Fibroblast of lung (primary cell): ENCODE measurements around the gene NOL9. TPM values are rescaled to one million over a fixed set of nuclear protein-coding genes. Genes with fewer than 3 reads are reported as not detected.

ENCODE experiments used
- DNase-seq, 2 donors: peaks; one replicate each; pipeline versions ENCODE4 v3.0.0 to v3.0.0-alpha.2; 2010; ENCODE audit warnings: low read depth in 2 of 2
- H2AFZ ChIP-seq: 2 replicates; pipeline ENCODE4 v1.5.1; 2012; ENCODE audit warnings: low read length, control low read depth, inconsistent platforms
- H3K27ac ChIP-seq: 2 replicates; pipeline ENCODE4 v1.5.1; 2011; ENCODE audit warnings: low read length, control low read depth; ENCODE audit not compliant: insufficient read depth
- H3K27me3 ChIP-seq: 2 replicates; pipeline ENCODE4 v1.5.1; 2011; ENCODE audit warnings: mild to moderate bottlenecking, low read length; ENCODE audit not compliant: control insufficient read depth, insufficient read depth
- H3K36me3 ChIP-seq: 2 replicates; pipeline ENCODE4 v1.5.1; 2011; ENCODE audit warnings: low read length; ENCODE audit not compliant: control insufficient read depth, insufficient read depth
- H3K4me1 ChIP-seq: 2 replicates; pipeline ENCODE4 v1.5.1; 2011; ENCODE audit warnings: low read length; ENCODE audit not compliant: control insufficient read depth, insufficient read depth; ENCODE audit errors: extremely low read depth
- H3K4me2 ChIP-seq: 2 replicates; pipeline ENCODE4 v1.5.1; 2011; ENCODE audit warnings: low read length, control low read depth; ENCODE audit not compliant: insufficient read depth; ENCODE audit errors: extremely low read depth
- H3K4me3 ChIP-seq, 4 experiments: fragments of 200-600 bp in 1 of 4; sonication (generic) in 1 of 4; replicated peaks in 1 of 4; 2 replicates each; pipeline ENCODE4 v1.5.1; 2011 to 2016; ENCODE audit warnings: low read length in 4 of 4, low read depth in 3 of 4, mild to moderate bottlenecking in 3 of 4, control low read depth in 2 of 4, inconsistent platforms in 1 of 4, mixed read lengths in 1 of 4; ENCODE audit not compliant: insufficient read depth in 1 of 4; ENCODE audit errors: control extremely low read depth in 1 of 4
- H3K79me2 ChIP-seq: 2 replicates; pipeline ENCODE4 v1.5.1; 2012; ENCODE audit warnings: mild to moderate bottlenecking, low read length, inconsistent platforms; ENCODE audit not compliant: control insufficient read depth, insufficient read depth
- H3K9ac ChIP-seq: 2 replicates; pipeline ENCODE4 v1.5.1; 2011; ENCODE audit warnings: mild to moderate bottlenecking, low read length, control low read depth; ENCODE audit not compliant: insufficient read depth
- H3K9me3 ChIP-seq: 2 replicates; pipeline ENCODE4 v1.5.1; 2012; ENCODE audit warnings: low read depth, low read length; ENCODE audit not compliant: control insufficient read depth, insufficient read depth
- H4K20me1 ChIP-seq: 2 replicates; pipeline ENCODE4 v1.5.1; 2011; ENCODE audit warnings: low read length; ENCODE audit not compliant: control insufficient read depth, insufficient read depth; ENCODE audit errors: extremely low read depth
- CTCF ChIP-seq, 2 donors: IDR thresholded peaks in 1 of 2; conservative IDR thresholded peaks in 1 of 2; 1 replicate in 1 of 2; 2 replicates in 1 of 2; pipeline ENCODE4 v1.5.1; 2011 to 2012; ENCODE audit warnings: low read length in 2 of 2, control low read depth in 1 of 2, inconsistent platforms in 1 of 2, low read depth in 1 of 2, mild to moderate bottlenecking in 1 of 2
- EZH2 ChIP-seq: IDR thresholded peaks from 2 replicates; pipeline ENCODE4 v1.5.1; 2012; ENCODE audit warnings: low read length, control low read depth, mild to moderate bottlenecking; ENCODE audit errors: missing control alignments
- polyA plus RNA-seq, 2 donors: library from polyadenylated mRNA; depleted of rRNA in 1 of 2; stranded (reverse) in 1 of 2; unstranded in 1 of 2; fragments of >200 nt; gene quantifications; 2 replicates each; pipeline ENCODE4 v1.2.1, GENCODE V29; 2011 to 2012; ENCODE audit warnings: missing spikeins in 1 of 2
- total RNA-seq: library from RNA; depleted of rRNA; stranded (reverse); fragments of >200 nt; gene quantifications from 2 replicates; pipeline ENCODE4 v1.2.1, GENCODE V29; 2014

The NOL9 gene
- total and polyA plus RNA-seq, 2 donors (not counting 1 experiment from before 2014, with no cell fraction given) = 17.5 to 19.0 TPM

- TF ChIP-seq CTCF (conservative IDR thresholded peaks at IDR 0.05 in 1 of 2, IDR thresholded peaks at IDR 0.05 in 1 of 2; ENCODE audit: low read depth in 1 of 2, low read length in 2 of 2) = no peak
- TF ChIP-seq EZH2 = no peak
- no peak overlapping the region for H3K9ac ChIP-seq
- H3K36me3 ChIP-seq = no peaks in the 10 kb centered on the region
- no peak overlapping the region for H3K4me3 ChIP-seq
- H3K79me2 ChIP-seq = no peaks in the 10 kb centered on the region
- no peak overlapping the region for H3K27ac ChIP-seq
- no peak overlapping the region for H2AFZ ChIP-seq
- H3K9me3 ChIP-seq = no peaks in the 10 kb centered on the region
- no peak for DNase-seq
- H4K20me1 ChIP-seq = no peaks in the 10 kb centered on the region
- H3K4me1 ChIP-seq = peaks cover under 1% of the 10 kb centered on the region
- peaks cover 7% of the 10 kb centered on the region for H3K27me3 ChIP-seq
- no peak overlapping the region for H3K4me2 ChIP-seq
Measured at GRCh38 chr1:6574025-6574620, 19.8 kb upstream of the NOL9 start.

GRCh38 chr1:6572653-6573383, 18.5 kb upstream of the NOL9 start:
- Histone ChIP-seq H3K4me3 (no peak overlapping the region), H3K9ac (no peak overlapping the region), H3K9me3 (no peaks in the 10 kb centered on the region), H3K4me1 (no peaks in the 10 kb centered on the region), H3K27ac (no peak overlapping the region), H2AFZ (no peak overlapping the region), H3K27me3 (peaks cover 7% of the 10 kb centered on the region), H3K36me3 (no peaks in the 10 kb centered on the region), H4K20me1 (no peaks in the 10 kb centered on the region), H3K79me2 (no peaks in the 10 kb centered on the region), H3K4me2 (no peak overlapping the region)
- no peak for DNase-seq
- no peak for TF ChIP-seq EZH2

GRCh38 chr1:6570987-6571386, 16.7 kb upstream of the NOL9 start:
- Histone ChIP-seq H3K9ac (no peak overlapping the region), H4K20me1 (no peaks in the 10 kb centered on the region), H3K79me2 (no peaks in the 10 kb centered on the region), H3K27ac (no peak overlapping the region), H3K4me1 (no peaks in the 10 kb centered on the region), H3K4me2 (no peak overlapping the region), H3K4me3 (no peak overlapping the region), H2AFZ (no peak overlapping the region), H3K27me3 (peaks cover 10% of the 10 kb centered on the region), H3K9me3 (no peaks in the 10 kb centered on the region), H3K36me3 (no peaks in the 10 kb centered on the region)
- no peak for DNase-seq
- TF ChIP-seq CTCF (conservative IDR thresholded peaks at IDR 0.05 in 1 of 2, IDR thresholded peaks at IDR 0.05 in 1 of 2; ENCODE audit: low read depth in 1 of 2, low read length in 2 of 2) = no peak
- TF ChIP-seq EZH2 = no peak
